HG03280 (cell line): Measurements from ENCODE around the gene YPEL1.
"Not testable (repeated sequence)": the region's sequence is repeated elsewhere in the genome, so short reads cannot be mapped to it uniquely, and the experiment has no call there.

ENCODE experiments used
- ATAC-seq: cut with Tn5 transposase; IDR thresholded peaks from one replicate; pipeline ENCODE4 v1.9.1; 2021; ENCODE audit warnings: mild to moderate bottlenecking, moderate library complexity; ENCODE audit not compliant: unreplicated experiment

Gene YPEL1

GRCh38 chr22:21700822-21701221 lies 34.8 kb downstream of the YPEL1 start:
- ATAC-seq = no peak

GRCh38 chr22:21699643-21700042 lies 36.0 kb downstream of the YPEL1 start:
- no peak for ATAC-seq

GRCh38 chr22:21698430-21699329 lies 36.9 kb downstream of the YPEL1 start:
- no peak for ATAC-seq

GRCh38 chr22:21697880-21698279 lies 37.7 kb downstream of the YPEL1 start:
- no peak for ATAC-seq

GRCh38 chr22:21697021-21697771 lies 38.4 kb downstream of the YPEL1 start:
- ATAC-seq = no peak

- ATAC-seq = no peak
These were observed 39.5 kb downstream of the YPEL1 start for GRCh38 chr22:21696115-21696514.

GRCh38 chr22:21695430-21696085 lies 40.0 kb downstream of the YPEL1 start:
- ATAC-seq = no peak

GRCh38 chr22:21694795-21695429 lies 40.7 kb downstream of the YPEL1 start:
- ATAC-seq = no peak

- ATAC-seq = no peak
These were observed 41.2 kb downstream of the YPEL1 start for GRCh38 chr22:21694394-21694793.

- ATAC-seq = no peak
These were observed 41.6 kb downstream of the YPEL1 start for GRCh38 chr22:21693999-21694341.

GRCh38 chr22:21693333-21693998 lies 42.1 kb downstream of the YPEL1 start:
- ATAC-seq = no peak

GRCh38 chr22:21692856-21693255 lies 42.7 kb downstream of the YPEL1 start:
- not testable (repeated sequence) for ATAC-seq

GRCh38 chr22:21691816-21692215 lies 43.8 kb downstream of the YPEL1 start:
- no peak for ATAC-seq

- ATAC-seq = no peak
These were observed 45.2 kb downstream of the YPEL1 start for GRCh38 chr22:21690401-21690801.

GRCh38 chr22:21688706-21689381 lies 46.8 kb downstream of the YPEL1 start:
- ATAC-seq = no peak

- ATAC-seq = no peak
These were observed 47.3 kb downstream of the YPEL1 start for GRCh38 chr22:21688341-21688705.

GRCh38 chr22:21687685-21688259 lies 47.8 kb downstream of the YPEL1 start:
- no peak for ATAC-seq

GRCh38 chr22:21686634-21687393 lies 48.8 kb downstream of the YPEL1 start:
- no peak for ATAC-seq

GRCh38 chr22:21686193-21686608 lies 49.4 kb downstream of the YPEL1 start:
- ATAC-seq = no peak
